KOPT-K1 (cell line): ENCODE measurements around the gene SLC43A3.
"Not testable (repeated sequence)": the region's sequence is repeated elsewhere in the genome, so short reads cannot be mapped to it uniquely, and the experiment has no call there.

Experiments used
- H3K27ac ChIP-seq: fragments of 200-600 bp; sonication (generic); 2 replicates; pipeline ENCODE4 v1.5.1; 2016; ENCODE audit warnings: antibody characterized with exemption, mild to moderate bottlenecking, low read depth, low read length; ENCODE audit not compliant: poor library complexity, severe bottlenecking
- H3K36me3 ChIP-seq: fragments of 200-600 bp; sonication (generic); 2 replicates; pipeline ENCODE4 v1.5.1; 2017; ENCODE audit warnings: antibody characterized with exemption, mild to moderate bottlenecking, low read length, moderate library complexity; ENCODE audit not compliant: insufficient read depth
- H3K9me3 ChIP-seq: fragments of 200-600 bp; sonication (generic); 2 replicates; pipeline ENCODE4 v1.5.1; 2017; ENCODE audit warnings: antibody characterized with exemption, low read length, mild to moderate bottlenecking; ENCODE audit not compliant: insufficient read depth, poor library complexity, severe bottlenecking

Gene SLC43A3

DNA sequence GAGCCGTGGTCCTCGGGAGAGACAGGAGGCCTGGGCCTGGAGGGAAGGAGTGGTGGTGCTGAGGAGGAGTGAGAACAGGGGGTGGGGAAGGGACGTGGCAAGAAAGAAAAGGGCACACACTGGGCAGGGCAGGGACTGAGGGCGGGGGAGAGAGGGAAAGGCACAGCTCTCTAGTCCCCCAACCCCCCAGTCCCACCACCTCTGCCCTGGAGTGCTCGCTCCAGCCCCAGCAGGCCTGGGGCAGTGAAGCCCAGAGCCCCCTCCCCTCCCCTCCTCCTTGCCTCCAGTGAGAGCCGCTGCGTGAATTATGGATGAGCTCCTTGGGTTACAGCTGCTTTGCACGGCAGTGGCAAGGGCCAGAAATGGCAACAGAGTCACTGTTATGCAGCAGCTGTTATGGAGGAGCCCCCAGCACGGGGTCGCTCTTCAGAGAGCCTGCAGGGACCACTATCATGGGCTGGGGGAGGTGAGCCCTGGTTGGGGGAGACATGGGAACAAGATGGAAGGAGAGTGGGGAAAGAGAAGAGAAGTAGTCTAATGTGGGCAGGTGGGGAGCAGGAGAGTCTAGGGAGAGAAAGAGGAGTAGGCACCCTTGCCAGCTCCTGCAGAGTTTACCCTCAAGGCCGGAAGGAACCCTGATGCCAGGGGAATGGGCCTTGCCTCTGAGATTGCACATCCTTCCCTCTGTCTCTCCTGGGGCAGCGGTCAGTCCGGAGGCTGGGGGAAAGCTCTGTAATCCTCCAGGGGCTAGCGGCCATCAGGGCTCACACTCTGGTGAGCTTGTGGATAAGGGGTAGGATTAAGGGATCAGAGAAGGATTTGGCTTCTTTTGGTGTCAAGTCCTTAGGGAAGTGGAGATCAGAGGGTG, 37.0 kb upstream of the SLC43A3 start:
- H3K9me3 ChIP-seq = no peaks in the 10 kb centered on the region
- no peaks in the 10 kb centered on the region for H3K36me3 ChIP-seq
- no peak overlapping the region for H3K27ac ChIP-seq

DNA sequence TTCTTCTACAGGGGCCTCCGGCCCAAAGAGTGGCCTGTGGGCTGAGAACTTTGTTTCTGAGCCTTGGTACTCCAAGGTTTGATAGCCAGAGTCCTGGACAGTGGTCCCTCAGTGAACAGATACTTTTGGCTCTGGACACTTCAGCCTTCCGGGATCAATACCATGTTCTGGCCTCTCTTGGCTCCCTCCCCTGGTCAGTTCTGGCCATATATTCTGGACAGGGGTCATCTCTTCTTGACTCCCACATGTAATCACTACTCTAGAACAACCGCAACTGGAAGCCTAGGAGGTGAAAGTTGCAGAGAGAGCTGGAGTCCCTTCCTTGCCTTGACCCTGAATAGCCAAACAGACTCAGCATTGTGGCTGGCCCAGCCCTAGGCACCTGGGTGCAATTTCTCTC, 35.7 kb upstream of the SLC43A3 start:
- Histone ChIP-seq H3K36me3 (no peaks in the 10 kb centered on the region), H3K9me3 (no peaks in the 10 kb centered on the region), H3K27ac (no peak overlapping the region)

DNA sequence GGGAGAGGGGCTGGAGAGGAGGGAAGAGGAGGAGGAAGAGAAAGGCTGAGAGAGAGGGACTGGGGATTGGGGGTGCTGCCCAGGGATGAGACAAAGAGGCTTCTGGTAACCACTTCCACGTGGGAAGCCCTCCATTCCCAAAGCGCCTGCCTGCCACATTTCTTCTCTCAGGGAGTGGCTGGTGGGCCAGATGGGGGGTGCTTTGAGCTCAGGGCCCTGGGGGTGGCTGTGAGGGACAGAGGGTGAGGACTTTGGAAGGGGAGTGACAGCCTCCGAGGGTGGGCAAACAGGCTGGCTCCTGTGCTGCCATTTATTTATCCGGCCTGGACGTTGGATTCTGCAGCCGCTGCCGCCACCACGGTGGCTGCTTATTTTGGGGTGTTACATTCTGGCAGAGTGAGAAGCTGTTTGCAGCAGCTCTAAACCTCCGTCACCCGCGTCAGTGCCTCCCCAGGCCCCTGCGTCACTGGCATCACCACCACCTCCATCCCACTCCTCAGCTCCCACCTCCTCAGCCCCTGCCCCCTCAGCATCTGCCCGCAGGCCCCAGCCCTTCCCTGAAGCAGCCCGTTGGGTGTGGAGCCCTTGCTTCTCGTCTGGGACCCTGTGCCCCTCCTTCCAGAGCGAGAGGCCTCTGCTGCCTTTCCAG, 35.0 kb upstream of the SLC43A3 start:
- Histone ChIP-seq H3K36me3 (no peaks in the 10 kb centered on the region), H3K9me3 (no peaks in the 10 kb centered on the region), H3K27ac (no peak overlapping the region)

DNA sequence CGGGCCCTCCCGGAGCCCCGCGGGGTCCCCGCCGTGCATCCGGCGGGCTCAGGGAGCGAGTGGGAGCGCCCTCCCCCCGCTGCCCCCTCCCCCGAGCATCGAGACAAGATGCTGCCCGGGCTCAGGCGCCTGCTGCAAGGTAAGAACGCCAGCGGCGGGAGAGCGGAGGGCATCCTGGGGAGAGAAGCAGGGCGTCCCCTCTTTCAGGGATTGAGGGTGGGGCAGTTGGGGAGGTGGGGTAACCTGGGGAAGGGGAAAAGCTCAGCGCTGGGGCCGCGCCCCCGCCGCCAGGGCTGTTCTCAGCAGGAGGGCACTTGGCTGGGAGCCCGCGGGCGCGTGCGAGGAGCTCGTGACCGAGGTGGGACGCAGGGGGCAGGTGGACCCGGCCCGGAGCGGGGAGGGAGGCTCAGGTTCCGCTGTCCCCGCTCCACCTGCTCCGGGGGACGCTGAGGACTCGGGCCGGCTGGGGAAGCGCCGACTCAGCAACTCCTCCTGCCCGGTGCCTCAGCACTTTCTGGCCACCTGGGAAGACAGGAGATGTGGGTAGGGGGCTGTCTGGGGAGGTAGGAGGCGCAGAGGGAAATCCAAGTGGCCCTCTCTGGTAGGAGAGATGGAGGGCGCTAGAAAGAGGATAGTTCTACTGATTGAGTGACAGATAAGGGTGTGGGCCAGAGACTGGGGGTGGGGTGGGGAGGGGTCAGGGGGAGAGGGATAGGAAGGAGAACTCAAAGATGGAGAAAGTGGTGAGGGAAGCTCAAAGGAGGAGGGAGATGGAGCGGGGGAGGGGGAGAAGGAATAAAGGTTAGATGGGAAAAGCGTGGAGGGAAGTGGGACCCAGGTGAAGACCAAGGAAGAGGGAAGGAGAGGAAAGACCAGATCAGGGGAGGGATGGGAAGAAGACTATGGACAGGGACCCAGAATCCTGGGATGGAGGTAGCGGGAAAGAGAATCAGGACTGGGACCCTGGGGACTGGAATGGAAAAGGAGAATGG, 34.1 kb upstream of the SLC43A3 start:
- Histone ChIP-seq H3K36me3 (no peaks in the 10 kb centered on the region), H3K9me3 (no peaks in the 10 kb centered on the region), H3K27ac (no peak overlapping the region)

DNA sequence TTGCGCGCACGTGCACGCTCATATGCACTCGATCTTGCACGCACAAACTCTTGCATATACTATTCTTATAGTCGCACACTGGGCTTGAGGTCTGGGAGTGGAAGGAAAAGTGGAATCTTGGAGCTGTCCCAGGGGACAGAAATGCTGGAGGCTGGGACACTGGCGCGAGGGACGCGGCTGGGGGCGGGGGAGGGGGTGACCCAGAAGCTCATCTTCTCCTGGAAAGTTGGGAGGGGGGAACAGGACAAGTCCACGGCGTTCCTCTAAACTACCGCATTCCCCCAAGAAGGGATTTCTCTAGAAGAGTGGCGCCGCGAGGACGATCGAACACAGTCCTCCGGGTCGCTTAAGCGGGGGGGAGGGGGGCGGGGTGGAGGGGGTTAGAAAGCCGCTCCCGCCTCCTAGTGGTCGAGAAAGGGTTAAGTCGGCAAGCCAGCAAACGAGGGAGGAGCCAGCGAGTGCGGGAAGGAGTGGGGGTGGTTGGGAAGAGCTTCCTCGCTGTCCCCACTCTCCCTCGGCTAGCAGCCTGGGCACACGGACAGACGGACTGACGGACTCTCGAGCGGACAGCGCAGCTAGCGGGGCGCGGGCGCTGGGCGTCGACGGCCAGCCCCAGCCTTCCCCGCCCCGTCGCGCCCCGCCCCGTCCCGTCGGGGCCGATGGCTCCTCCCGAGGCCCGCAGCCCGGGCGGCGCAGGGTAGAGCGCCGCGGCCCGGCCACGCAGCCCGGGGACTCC, 33.3 kb upstream of the SLC43A3 start, which contains the start of gene RTN4RL2:
Gene RTN4RL2 (plus strand): TSS at position 507 of the 736 bp plus-strand sequence. CDS start 338 bp downstream, outside the sequence.
- H3K9me3 ChIP-seq = no peaks in the 10 kb centered on the region
- no peaks in the 10 kb centered on the region for H3K36me3 ChIP-seq
- H3K27ac ChIP-seq = no peak within 1 kb of the TSS

DNA sequence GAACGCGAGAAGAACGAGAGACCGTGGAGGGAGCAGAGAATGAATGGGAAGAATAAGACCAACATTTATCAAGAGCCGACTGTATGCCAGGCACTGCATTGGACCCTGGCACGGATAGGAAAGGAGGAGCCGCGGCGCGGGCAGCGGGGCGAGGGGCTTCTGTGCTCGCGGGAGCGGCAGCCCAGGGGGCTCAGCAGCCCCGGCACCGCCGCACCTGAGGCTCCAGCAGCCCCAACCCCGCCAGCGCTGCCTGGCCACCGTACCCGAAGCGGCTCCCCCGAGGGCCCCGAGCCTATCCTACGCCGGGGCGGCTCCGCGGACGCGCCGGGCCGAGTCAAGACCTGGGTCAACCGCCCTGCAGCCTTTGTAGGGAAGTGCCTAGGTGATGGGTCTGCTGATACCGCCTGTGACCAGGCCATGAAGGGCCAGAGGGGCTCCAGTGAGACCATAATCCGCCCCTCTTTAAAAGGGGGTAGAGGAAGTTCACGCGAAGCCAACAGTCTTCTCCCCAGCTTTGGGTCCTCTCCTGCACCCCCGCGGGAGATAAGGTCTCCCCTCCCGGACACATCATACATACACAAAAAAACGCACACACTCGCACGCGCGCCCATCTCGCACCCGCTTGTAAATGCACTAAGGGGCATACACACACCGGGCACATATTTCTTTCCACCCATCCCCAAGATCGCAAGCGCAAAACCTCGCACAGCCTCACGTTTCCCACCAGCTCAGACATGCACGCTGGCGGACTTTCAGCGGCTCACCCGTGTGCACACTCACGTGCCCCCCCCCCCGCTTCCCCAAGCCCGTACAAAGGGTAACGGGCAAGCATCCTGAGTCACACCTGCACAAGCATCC, 32.5 kb upstream of the SLC43A3 start:
- Histone ChIP-seq H3K36me3 (no peaks in the 10 kb centered on the region), H3K9me3 (no peaks in the 10 kb centered on the region), H3K27ac (no peak overlapping the region)

DNA sequence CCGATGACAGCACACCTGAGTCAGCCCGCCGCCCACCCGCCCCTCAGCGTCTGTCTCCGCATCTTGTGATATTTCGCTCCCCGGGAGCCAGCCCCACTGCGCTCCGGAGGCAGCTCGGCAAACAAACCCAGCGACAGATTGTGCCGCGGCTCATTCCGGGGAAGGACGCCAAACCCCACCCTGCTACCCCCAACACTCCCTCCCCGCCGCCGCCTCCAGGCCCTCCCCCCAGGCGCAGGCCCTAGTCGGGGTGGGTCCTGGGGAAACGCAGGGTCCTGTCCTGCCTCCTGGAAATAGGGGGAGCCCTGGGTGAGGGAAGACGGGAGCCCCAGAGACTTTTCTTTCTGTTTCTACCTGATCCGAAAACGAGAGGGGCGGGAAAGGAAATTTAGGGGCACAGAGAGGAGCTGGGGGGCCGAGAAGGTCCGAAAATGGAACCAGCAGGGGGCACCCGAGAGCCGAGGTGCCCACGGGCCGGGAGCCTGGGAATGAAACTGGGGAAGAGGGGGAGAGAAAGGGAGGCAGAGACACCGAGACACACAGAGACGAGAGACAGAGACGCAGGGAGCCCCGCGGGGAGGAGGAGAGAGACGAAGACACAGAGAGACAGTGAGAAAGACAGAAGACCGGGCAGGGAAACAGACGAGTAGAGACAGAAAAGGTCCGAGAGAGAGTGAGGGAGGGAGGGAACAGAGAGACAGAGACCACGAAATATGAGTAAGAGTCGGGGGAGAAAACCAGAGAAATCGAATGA, 31.7 kb upstream of the SLC43A3 start:
- H3K27ac ChIP-seq = no peak overlapping the region
- no peaks in the 10 kb centered on the region for H3K9me3 ChIP-seq
- H3K36me3 ChIP-seq = no peaks in the 10 kb centered on the region

DNA sequence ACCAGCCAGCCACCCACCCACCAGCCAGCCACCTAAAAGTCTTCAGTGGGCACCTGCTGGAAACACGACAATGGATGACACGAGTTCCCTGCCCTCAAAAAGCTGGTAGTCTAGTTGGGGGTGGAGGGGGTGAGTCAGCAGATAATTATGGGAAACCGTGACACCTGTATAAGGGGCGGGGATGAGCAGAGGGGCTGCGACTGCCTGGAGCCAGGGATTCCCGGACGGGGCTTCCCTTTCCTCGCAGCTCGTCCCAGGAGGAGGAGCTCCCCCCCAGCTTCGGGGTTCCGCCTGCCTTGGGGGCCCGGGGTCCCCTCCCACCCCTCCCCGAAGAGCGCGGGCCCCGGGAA, 31.1 kb upstream of the SLC43A3 start:
- no peaks in the 10 kb centered on the region for H3K9me3 ChIP-seq
- no peak overlapping the region for H3K27ac ChIP-seq
- no peaks in the 10 kb centered on the region for H3K36me3 ChIP-seq

DNA sequence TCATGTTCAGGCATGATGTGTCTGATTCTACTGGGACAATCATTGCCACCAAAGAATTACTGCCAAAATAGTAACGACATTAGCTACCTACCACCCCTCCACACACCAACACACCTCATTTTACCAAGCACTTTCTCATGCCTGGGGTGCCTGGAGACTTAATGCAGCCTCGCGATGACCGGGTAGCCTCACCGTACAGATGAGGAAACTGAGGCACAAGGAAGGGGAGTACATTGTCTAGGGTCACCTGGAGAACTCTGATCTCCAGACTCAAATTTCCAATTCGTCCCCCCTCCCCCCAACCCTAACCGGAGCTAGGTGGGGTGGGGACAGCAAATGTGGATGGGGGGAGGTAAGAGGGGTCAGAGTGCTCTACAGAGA, 30.7 kb upstream of the SLC43A3 start:
- no peak overlapping the region for H3K27ac ChIP-seq
- no peaks in the 10 kb centered on the region for H3K9me3 ChIP-seq

DNA sequence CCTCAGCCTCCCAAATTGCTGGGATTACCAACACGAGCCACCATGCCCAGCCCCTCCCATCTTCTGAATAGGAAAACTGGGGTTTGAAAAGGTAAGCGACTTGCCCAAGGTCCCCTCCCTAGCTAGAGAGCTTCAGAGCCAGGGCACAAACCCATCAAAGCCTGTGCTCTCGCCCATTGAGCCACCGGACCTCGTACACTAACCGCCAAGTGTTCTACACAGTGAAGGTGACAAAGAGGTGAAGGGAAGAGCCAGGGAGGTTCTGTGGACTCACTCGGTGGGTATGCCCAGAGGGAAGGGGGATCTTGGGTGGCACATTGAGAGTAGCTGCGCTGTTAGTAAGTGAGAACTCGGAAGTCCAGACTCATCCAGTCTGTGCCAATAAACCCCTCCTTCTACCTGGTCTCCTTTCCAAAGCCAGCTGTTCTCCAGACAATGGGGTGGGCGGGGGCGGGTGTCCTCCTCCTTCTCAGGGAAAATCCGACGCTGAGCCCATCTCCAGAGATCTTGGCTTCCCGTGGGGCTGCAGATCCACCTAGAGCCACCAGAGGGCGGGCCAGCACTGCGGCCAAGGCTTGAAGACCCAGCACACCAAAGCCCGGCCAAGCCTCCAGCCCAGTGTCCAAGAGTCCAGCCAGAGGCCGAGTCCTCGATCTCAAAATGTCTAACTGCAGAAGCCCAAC, 30.2 kb upstream of the SLC43A3 start:
- Histone ChIP-seq H3K9me3 (no peaks in the 10 kb centered on the region), H3K36me3 (no peaks in the 10 kb centered on the region), H3K27ac (no peak overlapping the region)

More for the DNA sequence above, 30.7 kb upstream of the SLC43A3 start:
- no peaks in the 10 kb centered on the region for H3K36me3 ChIP-seq

DNA sequence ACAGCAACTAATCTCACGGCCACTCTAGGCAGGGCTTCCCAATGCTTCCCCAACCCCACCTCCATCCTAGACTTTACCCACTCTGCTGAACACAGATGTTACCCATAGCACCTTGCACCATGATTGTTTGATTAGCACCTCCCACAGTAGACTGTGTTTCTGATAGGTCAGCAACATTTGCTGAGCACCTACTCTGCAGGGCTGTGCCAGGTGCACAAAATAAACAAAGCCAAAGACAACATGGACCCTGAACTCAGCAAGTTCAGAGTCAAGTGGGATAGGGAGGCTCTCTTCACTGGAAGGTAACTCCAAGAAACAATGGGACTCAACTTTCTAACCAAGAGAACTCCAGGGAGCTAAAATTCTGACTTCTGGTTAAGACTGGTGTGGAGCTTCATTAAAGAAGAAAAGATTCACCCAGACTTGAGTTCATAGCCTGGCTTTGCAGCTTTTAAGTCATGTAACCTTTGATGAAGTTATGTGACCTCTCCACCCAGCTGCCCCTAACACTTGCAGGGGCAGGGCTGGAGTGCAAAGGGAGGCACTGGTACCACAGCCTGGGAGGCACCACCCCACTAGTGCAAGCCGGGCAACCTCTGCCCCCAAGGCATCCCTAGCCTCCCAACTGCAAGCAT, 26.7 kb upstream of the SLC43A3 start:
- Histone ChIP-seq H3K9me3 (no peaks in the 10 kb centered on the region), H3K36me3 (no peaks in the 10 kb centered on the region), H3K27ac (no peak overlapping the region)

DNA sequence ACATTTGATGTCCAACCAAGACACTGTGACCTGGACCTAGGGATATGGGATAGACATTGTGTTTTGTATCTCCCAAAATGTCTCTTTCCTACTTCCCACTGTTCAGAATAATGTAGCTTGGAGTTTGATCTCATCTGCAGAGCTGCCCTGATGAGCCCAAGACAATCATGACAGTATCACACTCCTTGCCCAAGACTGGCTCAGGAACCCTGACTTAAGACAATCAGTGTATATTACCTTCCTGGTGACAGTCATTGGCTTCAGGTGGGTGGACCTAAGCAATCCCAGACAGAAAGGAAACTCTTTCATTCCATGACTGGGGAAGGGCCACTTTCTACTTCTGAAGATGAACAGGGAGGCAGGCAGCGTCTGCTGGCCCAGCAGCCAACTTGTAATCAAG, 19.1 kb upstream of the SLC43A3 start:
- Histone ChIP-seq H3K9me3 (no peaks in the 10 kb centered on the region), H3K27ac (no peak overlapping the region), H3K36me3 (no peaks in the 10 kb centered on the region)

DNA sequence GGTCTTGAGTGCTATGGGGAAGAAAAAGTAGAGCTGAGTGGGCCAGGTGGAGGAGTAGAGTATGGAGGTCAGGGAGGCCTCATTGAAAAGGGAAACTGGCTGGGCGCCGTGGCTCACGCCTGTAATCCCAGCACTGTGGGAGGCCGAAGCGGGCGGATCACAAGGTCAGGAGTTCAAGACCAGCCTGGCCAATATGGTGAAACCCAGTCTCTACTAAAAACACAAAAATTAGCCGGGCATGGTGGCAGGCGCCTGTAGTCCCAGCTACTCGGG, 18.1 kb upstream of the SLC43A3 start:
- H3K9me3 ChIP-seq, H3K36me3 ChIP-seq, H3K27ac ChIP-seq: not testable (repeated sequence)
